ENCODE measurements around the gene FAHD2B. TPM values are rescaled to one million over a fixed set of nuclear protein-coding genes. Genes with fewer than 3 reads are reported as not detected.
"Not testable (repeated sequence)": the region's sequence is repeated elsewhere in the genome, so short reads cannot be mapped to it uniquely, and the experiment has no call there.

FAHD2B gene
- total RNA-seq, 1 donor from 2014 or later, result 34.1 TPM

DNA sequence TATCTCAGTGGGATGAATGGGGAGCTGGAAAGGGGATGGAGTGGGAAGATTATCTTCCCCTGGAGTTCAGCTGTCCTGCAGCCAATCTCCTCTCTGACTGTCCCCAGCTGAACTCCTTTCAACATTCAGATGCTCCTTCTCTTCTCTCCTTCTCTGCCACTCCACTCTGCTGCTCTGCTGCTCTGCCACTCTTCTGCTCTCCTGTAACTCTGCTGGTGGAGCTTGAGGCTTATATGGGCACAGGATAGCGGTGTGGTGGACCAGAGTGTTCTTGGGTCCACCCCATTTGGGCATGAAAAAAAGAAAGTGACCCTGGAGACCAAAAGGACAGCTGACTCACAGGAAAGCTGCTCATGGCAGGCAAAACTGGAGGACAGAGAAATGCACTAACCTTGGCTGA lies 26.6 kb downstream of the FAHD2B start:
- peaks cover 6% of the 10 kb centered on the region for H3K9me3 ChIP-seq (replicated peaks)
- H3K4me1 ChIP-seq, result no peaks in the 10 kb centered on the region
- intact Hi-C loops (cut with micrococcal nuclease), result no loop called here
- H3K4me3 ChIP-seq, result no peak overlapping the region
- TF ChIP-seq, protein P1, sequence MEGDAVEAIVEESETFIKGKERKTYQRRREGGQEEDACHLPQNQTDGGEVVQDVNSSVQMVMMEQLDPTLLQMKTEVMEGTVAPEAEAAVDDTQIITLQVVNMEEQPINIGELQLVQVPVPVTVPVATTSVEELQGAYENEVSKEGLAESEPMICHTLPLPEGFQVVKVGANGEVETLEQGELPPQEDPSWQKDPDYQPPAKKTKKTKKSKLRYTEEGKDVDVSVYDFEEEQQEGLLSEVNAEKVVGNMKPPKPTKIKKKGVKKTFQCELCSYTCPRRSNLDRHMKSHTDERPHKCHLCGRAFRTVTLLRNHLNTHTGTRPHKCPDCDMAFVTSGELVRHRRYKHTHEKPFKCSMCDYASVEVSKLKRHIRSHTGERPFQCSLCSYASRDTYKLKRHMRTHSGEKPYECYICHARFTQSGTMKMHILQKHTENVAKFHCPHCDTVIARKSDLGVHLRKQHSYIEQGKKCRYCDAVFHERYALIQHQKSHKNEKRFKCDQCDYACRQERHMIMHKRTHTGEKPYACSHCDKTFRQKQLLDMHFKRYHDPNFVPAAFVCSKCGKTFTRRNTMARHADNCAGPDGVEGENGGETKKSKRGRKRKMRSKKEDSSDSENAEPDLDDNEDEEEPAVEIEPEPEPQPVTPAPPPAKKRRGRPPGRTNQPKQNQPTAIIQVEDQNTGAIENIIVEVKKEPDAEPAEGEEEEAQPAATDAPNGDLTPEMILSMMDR (IDR thresholded peaks at IDR 0.05; ENCODE audit: borderline replicate concordance), result no peak
- H3K27me3 ChIP-seq (ENCODE audit: low read depth), result peaks cover 18% of the 10 kb centered on the region
- DNase-seq, result no peak
- no peak overlapping the region for H3K27ac ChIP-seq (replicated peaks)
- H3K36me3 ChIP-seq, result no peaks in the 10 kb centered on the region

DNA sequence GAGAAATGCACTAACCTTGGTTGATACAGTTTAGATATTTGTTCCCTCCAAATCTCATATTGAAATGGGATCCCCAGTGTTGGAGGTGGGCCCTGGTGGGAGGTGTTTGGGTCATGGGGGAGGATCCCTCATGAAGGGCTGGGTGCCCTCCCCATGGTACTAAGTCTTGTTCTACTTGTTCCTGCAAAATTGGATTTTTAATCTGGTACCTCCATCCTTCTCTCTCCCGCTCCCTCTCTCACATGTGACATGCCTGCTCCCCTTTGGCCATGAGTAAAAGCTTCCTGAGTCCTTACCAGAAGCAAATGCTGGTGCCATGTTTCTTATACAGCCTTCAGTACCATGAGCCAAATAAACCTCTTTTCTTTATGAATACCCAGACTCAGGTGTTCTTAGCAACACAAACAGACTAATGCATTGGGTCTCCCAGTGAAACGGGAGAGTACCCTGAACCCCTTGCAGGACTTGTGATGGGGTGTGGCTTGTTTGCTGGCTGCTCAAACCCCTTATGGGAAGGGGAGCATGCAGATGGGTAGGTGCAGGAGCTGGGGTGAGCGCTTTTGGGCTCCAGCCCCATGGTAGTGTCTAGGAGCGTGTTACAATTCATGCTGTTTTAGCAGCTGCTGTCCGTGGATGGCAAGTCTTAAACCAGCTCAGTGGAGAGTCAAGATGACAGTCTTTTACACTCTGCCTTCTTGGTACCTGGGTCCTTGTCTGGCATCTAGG lies 27.2 kb downstream of the FAHD2B start:
- H3K27me3 ChIP-seq (ENCODE audit: low read depth), result peaks cover 18% of the 10 kb centered on the region
- H3K4me3 ChIP-seq, result no peak overlapping the region
- H3K27ac ChIP-seq (replicated peaks), result no peak overlapping the region
- peaks cover 6% of the 10 kb centered on the region for H3K9me3 ChIP-seq (replicated peaks)
- TF ChIP-seq, protein P1 (IDR thresholded peaks at IDR 0.05; ENCODE audit: borderline replicate concordance), result no peak
- DNase-seq, result no peak
- H3K4me1 ChIP-seq, result no peaks in the 10 kb centered on the region
- no peaks in the 10 kb centered on the region for H3K36me3 ChIP-seq
- intact Hi-C loops (cut with micrococcal nuclease), result no loop called here

DNA sequence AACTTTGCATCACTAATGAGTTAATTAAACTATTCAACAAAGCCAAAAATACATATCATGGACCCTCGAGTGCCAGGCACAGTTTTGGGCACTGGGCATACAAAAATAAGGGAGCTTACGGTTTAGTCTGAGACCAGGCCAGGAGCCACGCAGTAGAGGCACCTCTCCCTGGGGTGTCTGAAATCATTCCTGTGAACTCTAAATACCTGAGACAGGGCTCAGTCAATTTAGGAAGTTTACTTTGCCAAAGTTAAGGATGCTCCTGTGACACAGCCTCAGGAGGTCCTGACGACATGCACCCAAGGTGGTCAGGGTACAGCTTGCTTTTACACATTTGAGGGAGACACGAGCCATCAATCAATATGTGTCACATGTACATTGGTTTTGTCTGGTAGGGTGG lies 28.7 kb downstream of the FAHD2B start:
- DNase-seq; intact Hi-C loops (cut with micrococcal nuclease); H3K27ac ChIP-seq (replicated peaks); H3K36me3 ChIP-seq; H3K9me3 ChIP-seq (replicated peaks); H3K4me3 ChIP-seq; H3K4me1 ChIP-seq: not testable (repeated sequence)
- H3K27me3 ChIP-seq (ENCODE audit: low read depth), result peaks cover 18% of the 10 kb centered on the region

DNA sequence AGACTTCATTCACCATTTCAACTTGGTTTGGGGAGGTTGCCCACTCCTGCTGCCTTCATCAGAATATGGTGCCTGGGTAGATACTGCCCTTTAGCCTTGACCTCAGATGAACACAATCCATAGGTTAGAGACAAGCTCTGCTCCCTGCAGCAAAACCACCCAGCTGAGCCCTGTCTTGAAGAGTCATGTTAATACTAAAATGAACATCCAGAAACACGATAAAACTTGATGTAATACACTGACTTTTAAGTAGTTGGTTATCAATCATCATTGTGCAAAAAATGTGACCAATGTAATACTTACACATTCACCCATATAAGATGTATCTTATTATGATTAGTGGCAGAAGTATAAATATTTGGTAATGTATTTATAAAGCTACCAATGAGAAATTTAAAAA lies 32.7 kb downstream of the FAHD2B start:
- H3K4me1 ChIP-seq; intact Hi-C loops (cut with micrococcal nuclease); H3K27ac ChIP-seq (replicated peaks); H3K4me3 ChIP-seq; H3K36me3 ChIP-seq; DNase-seq; H3K9me3 ChIP-seq (replicated peaks): not testable (repeated sequence)
- H3K27me3 ChIP-seq (ENCODE audit: low read depth), result peaks cover 20% of the 10 kb centered on the region

DNA sequence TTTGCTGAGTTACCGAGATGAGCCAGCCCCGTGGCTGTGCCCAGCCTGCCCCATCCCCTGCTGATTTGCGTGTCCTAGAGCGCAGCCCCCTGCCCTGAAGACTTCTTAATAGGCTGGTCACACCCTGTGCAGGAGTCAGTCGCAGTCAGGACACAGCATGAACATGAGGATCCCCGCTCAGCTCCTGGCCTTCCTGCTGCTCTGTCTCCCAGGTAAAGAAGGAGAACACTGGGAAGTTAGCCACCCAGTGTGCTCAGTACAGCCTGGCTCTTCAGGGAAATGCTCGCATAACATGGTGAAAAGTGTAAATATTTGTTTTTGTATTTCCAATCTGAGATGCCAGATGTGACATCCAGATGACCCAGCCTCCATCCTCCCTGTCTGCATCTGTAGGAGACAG lies 34.9 kb downstream of the FAHD2B start:
- H3K36me3 ChIP-seq; intact Hi-C loops (cut with micrococcal nuclease); H3K4me1 ChIP-seq: not testable (repeated sequence)

DNA sequence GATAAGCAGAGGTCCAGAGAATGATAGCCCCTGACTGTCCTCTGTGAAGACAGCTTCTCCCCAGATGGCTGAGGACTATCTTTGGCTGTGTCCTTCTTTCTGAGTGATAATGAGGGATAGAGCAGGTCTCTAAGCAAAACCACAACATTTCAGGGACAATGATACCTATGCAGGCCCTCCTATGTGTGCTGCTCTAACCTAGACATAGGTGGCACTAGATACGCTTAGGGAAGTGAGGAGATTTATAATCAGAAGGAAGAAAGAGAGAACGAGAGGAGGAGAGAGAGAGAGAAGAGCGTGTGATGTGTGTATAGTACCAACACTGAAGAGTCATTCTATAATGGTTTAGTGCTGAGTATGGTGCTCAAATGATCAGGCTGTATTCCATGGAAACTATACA lies 38.5 kb downstream of the FAHD2B start:
- peaks cover 12% of the 10 kb centered on the region for H3K27me3 ChIP-seq (ENCODE audit: low read depth)
- H3K4me3 ChIP-seq; H3K36me3 ChIP-seq; H3K9me3 ChIP-seq (replicated peaks); H3K4me1 ChIP-seq; intact Hi-C loops (cut with micrococcal nuclease); DNase-seq; H3K27ac ChIP-seq (replicated peaks): not testable (repeated sequence)

More for the DNA sequence above, 34.9 kb downstream of the FAHD2B start:
- not testable (repeated sequence) for H3K27ac ChIP-seq (replicated peaks); H3K9me3 ChIP-seq (replicated peaks); DNase-seq; H3K4me3 ChIP-seq
- peaks cover 13% of the 10 kb centered on the region for H3K27me3 ChIP-seq (ENCODE audit: low read depth)

DNA sequence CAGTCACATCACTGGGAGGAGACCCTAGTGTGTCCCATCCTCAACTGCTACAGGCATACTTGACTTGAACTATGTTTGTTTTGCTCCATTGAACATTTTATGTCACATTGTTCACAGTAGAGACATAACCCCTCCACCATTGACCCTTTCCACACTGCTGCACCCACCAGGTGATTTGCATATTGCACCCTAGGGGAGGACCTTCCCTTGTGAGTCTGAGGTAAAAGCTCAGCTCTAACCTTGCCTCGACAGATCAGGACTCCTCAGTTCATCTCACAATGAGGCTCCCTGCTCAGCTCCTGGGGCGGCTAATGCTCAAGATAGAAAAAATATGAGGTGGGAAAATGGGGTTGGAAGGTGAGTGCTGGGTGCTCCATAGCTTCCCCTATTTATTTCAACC lies 44.6 kb downstream of the FAHD2B start:
- H3K9me3 ChIP-seq (replicated peaks); H3K27ac ChIP-seq (replicated peaks); H3K36me3 ChIP-seq; H3K4me1 ChIP-seq; H3K4me3 ChIP-seq; intact Hi-C loops (cut with micrococcal nuclease); DNase-seq: not testable (repeated sequence)
- peaks cover 23% of the 10 kb centered on the region for H3K27me3 ChIP-seq (ENCODE audit: low read depth)

DNA sequence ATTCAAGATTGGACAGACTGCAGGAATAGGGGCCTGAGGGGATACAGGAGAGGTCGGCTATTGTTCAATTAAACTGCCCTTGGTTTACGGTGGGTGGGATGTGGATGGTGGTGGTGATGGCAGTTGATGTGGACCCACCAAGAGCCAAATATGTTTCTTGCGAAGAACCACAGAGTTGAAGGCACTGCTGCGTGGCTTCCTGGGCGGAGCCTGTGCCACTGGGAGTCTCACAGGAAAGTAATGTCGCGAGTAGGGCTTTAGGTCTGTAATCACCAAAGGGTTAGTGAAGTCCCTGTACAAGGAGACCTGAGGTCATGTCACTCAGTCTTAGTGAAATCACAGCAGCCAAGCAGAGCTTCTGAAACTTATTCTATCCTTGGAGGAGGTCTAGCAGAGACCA lies 46.2 kb downstream of the FAHD2B start:
- DNase-seq; intact Hi-C loops (cut with micrococcal nuclease); H3K4me3 ChIP-seq; H3K27ac ChIP-seq (replicated peaks); H3K4me1 ChIP-seq; H3K36me3 ChIP-seq; H3K9me3 ChIP-seq (replicated peaks): not testable (repeated sequence)
- H3K27me3 ChIP-seq (ENCODE audit: low read depth), result peaks cover 23% of the 10 kb centered on the region

DNA sequence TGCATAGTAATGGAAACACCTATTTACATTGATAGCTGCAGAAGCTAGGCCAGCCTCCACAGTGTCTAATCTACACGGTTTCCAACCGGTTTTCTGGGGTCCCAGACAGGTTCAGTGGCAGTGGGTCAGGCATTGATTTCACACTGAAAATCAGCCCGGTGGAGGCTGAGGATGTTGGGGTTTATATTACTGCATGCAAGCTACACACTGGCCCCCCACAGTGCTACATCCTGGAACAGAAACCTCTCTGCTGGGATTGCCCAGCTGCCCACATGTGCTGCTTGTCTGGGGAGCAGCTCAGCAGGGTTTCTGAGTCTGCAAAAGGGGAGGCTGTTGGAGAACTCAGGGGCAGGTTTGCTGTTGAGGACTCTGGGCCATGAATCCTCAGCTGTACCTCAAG lies 48.0 kb downstream of the FAHD2B start:
- H3K4me3 ChIP-seq; H3K4me1 ChIP-seq; intact Hi-C loops (cut with micrococcal nuclease); H3K27ac ChIP-seq (replicated peaks); H3K9me3 ChIP-seq (replicated peaks); DNase-seq; H3K36me3 ChIP-seq: not testable (repeated sequence)
- peaks cover 28% of the 10 kb centered on the region for H3K27me3 ChIP-seq (ENCODE audit: low read depth)

DNA sequence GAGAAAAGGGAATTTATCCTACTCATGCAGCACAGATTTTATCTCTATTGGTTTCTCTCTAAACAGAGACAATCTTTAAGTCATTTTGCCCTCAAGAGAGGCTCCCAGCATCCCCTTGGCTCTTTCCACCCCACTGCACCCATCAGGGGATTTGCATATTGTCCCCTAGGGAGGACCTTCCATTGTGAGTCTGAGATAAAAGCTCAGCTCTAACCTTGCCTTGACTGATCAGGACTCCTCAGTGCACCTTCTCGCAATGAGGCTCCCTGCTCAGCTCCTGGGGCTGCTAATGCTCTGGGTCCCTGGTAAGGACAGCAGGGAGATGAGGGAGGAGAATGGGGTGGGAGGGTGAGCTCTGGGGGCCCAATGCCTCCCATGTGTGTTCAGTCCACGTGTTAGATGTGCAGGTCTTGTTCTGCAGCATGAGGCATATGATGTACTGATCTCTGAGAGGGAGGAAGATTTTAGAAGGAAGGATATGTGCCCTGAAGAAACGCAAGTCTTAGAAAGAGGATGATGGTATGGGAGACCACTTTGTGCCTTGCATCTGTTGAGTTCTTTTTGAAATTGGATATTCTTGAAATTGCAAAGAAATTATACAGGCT lies 48.7 kb downstream of the FAHD2B start:
- H3K27ac ChIP-seq (replicated peaks); DNase-seq; intact Hi-C loops (cut with micrococcal nuclease); H3K4me3 ChIP-seq; H3K9me3 ChIP-seq (replicated peaks); H3K4me1 ChIP-seq; H3K36me3 ChIP-seq: not testable (repeated sequence)
- peaks cover 28% of the 10 kb centered on the region for H3K27me3 ChIP-seq (ENCODE audit: low read depth)
